ENCODE measurements around the gene TMEM225B. TPM values are rescaled to one million over a fixed set of nuclear protein-coding genes. Genes with fewer than 3 reads are reported as not detected.

TMEM225B gene
- total RNA-seq = not detected in 2 replicates

GRCh38 chr7:99597762-99598501 lies at the start of gene TMEM225B:
Gene TMEM225B (plus strand): TSS chr7:99598267. CDS start chr7:99604389, 6,122 bp downstream.

GRCh38 chr7:99551767-99552463 lies 46.2 kb upstream of the TMEM225B start, which contains the start of gene FAM200A:
Gene FAM200A (minus strand): TSS chr7:99552114. CDS start chr7:99548407, 3,707 bp downstream.

GRCh38 chr7:99558306-99559174 lies 39.5 kb upstream of the TMEM225B start, which contains the start of gene ZNF655:
Gene ZNF655 (plus strand): TSS chr7:99558642. CDS start chr7:99560560, 1,918 bp downstream.

GRCh38 chr7:99616359-99617191 lies 18.5 kb downstream of the TMEM225B start, which contains the start of gene ZSCAN25:
Gene ZSCAN25 (plus strand): TSS chr7:99616946. CDS start chr7:99619607, 2,661 bp downstream.

Other genes starting within 250 kb of the TMEM225B start
- gene ARPC1B, start 223.5 kb upstream of the TMEM225B start, total RNA-seq = 250 and 327 TPM in 2 replicates
- gene PDAP1, start 189.7 kb upstream of the TMEM225B start, total RNA-seq = 101 and 143 TPM in 2 replicates
- gene BUD31, start 189.3 kb upstream of the TMEM225B start, total RNA-seq = 97.0 and 98.7 TPM in 2 replicates
- gene PTCD1, start 159.5 kb upstream of the TMEM225B start, total RNA-seq = 5.4 and 7.5 TPM in 2 replicates
- 25.8 and 34.7 TPM in 2 replicates for gene CPSF4, start 159.3 kb upstream of the TMEM225B start, total RNA-seq
- 1,711 and 1,959 TPM in 2 replicates for gene ATP5MF, start 132.1 kb upstream of the TMEM225B start, total RNA-seq
- 1.9 and 2.7 TPM in 2 replicates for gene ZNF789, start 125.4 kb upstream of the TMEM225B start, total RNA-seq
- 12.7 and 13.5 TPM in 2 replicates for gene ZNF394, start 98.0 kb upstream of the TMEM225B start, total RNA-seq
- gene ZKSCAN5, start 93.6 kb upstream of the TMEM225B start, total RNA-seq = 6.4 and 6.7 TPM in 2 replicates
- gene FAM200A, start 46.2 kb upstream of the TMEM225B start, total RNA-seq = 4.0 and 7.6 TPM in 2 replicates
- 46.4 and 51.1 TPM in 2 replicates for gene ZNF655, start 39.6 kb upstream of the TMEM225B start, total RNA-seq
- 8.4 and 10.9 TPM in 2 replicates for gene ZSCAN25, start 18.7 kb downstream of the TMEM225B start, total RNA-seq
- gene CYP3A5, start 81.7 kb downstream of the TMEM225B start, total RNA-seq = 1.9 and 3.0 TPM in 2 replicates
- gene CYP3A7, start 136.9 kb downstream of the TMEM225B start, total RNA-seq = not detected in 2 replicates
- 0.14 TPM in 1 of 2 replicates, not detected in the other for gene CYP3A4, start 185.9 kb downstream of the TMEM225B start, total RNA-seq
- not detected in 2 replicates for gene CYP3A43, start 229.7 kb downstream of the TMEM225B start, total RNA-seq

All from airway epithelial cell (primary cell).